ENCODE results near the gene NUP42.
"Not testable (repeated sequence)": the region's sequence is repeated elsewhere in the genome, so short reads cannot be mapped to it uniquely, and the experiment has no call there.

Gene NUP42

DNA sequence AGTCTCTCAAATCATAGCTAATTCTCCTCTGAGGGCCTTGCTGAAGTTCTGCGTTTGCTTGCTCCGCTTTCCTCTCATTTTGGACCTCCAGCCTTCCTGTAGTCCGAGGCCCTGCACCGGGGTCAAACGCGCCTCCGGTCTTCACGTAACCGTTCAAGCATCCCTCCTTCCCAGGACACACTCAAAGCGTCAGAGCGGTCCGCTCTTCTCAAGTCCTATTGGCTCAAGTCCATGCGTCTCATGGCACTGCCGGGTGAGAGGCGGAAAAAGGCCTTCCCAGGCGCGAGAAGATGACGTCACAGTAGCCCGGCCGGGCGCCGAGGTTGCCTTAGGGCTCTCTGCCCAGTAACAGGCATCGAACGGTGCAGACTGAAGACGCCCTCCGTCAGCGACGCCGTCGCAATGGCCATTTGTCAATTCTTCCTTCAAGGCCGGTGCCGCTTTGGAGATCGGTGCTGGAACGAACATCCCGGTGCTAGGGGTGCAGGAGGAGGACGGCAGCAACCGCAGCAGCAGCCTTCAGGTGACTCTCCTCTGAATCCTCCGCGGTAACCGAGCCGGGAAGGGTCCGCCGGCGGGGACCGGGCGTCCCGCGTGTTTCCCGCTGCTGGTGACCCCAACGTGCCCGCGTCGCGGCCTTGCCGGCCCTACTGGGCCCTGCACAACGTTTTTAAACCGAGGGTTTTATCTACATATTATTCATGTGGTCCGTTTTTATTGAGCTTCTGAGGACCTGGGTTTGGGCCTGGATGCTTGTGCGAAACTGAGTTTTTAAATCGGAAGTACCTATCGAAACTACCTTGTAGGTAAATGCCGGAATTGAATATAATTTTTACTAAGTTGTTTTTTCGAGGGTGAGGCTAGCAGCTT, at the start of gene NUP42:
Gene NUP42 (plus strand): TSS at position 365 of the 870 bp plus-strand sequence. CDS start 38 bp downstream, at position 403.
- DNase-seq = peak; percentile 48

- DNase-seq = no peak
Observed at GRCh38 chr7:23133797-23134196, 48.1 kb upstream of the NUP42 start.

DNA sequence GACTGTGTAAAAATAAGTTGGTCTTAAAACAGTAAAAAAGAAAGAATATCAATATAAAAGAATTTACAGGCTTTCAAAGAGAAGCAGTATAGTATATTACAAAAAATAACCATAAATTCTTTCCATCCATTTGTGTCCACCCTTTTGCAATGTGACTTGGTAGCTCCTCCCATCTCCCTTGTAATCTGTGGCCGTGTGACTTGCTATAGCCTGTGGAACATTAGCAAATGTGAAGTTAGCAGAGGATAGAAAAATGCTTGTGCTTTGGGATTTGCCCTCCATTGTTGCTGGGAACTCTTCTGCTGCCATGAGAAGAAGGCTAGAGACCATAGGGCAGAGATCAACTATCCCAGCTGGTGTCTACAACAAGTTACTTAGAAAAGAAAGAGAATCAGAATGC, 46.1 kb upstream of the NUP42 start:
- DNase-seq = no peak

DNA sequence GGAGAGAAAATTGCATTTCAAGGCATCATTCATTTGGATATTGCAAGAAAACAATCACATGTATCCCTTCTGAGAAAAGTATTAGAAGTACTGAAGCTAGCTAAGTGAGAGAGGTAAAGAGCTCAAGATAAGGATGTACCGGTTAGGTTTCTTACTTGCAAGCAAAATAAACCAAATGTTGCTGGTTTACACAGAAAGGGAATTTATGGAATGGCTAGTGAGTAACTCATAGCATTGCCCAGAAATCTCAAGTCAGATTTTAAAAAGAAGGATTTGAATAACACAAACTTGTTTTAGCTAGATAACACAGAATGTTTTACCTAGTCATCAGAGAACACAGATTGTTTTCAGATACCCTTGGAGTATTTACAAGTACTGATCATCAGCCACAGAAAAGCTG, 45.6 kb upstream of the NUP42 start:
- DNase-seq = no peak

DNA sequence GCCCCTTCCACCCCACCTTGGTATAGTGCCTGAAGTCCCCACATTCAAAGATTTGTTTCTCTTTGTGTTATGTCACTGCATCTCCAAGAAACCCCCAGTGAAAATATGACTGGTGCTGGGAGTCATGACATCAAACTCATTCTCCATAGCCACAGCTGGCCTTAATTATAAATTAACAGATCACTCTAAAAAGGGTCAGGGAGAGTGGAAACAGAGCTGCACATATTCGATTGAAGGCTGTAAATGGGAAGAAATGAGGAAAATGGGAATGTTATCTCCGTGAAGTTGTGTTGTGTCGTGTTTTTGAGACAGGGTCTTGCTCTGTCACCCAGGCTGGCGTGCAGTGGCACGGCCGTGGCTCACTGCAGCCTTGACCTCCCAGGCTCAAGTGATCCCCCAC, 24.2 kb upstream of the NUP42 start:
- DNase-seq = no peak

GRCh38 chr7:23158546-23158945, 23.3 kb upstream of the NUP42 start:
- DNase-seq = no peak

GRCh38 chr7:23161482-23161881, 20.4 kb upstream of the NUP42 start:
- DNase-seq = no peak

DNA sequence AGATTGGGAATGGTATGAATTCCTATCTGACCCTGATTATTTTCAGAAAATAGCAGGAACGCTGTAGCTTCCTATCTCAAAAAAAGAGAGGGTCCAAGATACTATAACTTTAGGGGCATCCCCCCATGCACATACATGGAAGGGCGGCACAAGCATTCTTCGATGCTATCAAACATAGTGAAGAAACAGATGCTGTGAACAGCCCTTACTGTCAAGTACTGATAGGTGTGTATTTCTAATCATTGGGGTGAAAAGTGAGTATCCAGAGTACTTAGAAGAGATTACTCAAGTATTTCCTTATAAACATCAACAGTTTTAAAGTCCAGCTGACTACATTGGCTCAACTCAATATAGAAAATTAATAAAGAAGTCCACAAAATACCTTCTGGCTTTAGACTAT, 17.0 kb upstream of the NUP42 start:
- DNase-seq = no peak

DNA sequence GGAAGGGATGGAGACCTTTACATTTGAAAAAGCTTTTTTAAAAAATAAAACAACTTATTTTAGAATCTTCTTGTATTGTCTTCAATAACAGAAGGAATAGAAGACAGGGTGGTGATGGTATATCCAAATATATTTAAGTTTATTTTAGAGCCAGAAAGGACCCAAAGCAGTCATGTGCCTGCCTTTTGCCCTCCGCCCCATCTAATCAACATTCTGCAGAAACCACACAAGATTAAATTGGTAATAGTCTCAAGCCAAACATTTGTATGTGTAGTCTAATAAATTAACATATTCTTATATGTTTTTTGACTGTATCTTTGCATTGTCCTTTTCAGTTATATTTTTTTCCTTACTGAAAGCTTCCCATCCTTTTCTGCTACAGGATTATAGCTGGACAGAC, 16.5 kb upstream of the NUP42 start:
- no peak for DNase-seq

GRCh38 chr7:23167691-23168090, 14.2 kb upstream of the NUP42 start:
- DNase-seq = no peak

DNA sequence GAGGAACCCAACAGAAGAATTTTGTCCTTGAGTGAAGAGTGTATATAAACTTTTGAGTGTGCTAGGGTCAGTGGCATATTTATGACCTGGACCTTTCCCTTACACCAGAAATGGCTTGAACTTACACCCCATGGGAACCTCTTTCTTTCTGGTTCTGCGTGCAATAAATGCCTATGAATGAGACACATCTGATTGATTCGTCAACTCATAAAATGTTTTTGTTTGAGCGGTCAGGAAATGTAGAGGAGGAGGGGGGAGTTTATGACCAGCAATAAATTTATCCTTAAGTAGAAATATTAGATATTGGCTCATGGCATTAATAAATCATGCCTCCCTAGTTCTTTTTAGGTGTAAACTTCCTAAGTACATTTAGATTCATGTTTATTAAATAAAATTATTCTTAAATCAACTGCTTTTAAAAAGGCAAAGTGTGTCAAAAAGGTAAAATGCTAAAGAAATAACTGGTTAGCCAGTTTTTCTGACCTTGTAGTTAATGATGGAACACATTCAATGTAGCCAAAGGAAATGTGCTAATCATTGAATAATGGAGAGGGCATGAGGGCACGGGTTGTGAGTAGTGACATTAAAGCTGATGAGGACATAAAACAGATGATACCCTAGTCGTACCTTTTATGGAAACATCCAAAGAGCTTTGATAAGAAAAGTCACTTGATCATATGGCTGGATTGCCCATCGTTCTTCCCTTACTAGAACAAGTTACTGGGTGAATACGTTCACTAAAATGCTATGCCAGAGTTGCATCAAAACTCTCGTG, 13.6 kb upstream of the NUP42 start:
- DNase-seq = no peak

DNA sequence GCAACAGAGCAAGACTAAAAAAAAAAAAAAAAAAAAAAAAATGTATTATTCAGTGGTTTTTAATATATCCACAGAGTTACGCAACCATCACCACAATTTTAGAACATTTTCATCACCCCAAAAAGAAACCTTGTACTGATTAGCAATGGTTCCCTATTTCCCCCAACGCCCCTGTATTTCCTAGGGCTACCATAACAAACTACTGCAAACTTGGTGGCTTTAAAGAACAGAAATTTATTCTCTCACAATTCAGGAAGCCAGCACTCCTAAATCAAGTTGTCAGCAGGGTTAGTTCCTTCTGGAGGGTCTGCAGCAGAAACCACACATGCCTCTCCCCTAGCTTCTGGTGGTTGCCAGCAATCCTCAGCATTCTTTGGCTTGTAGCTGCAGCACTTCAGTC, 5.9 kb upstream of the NUP42 start:
- DNase-seq = no peak

- DNase-seq = no peak
Observed at GRCh38 chr7:23183279-23184012, 1.6 kb downstream of the NUP42 start.

DNA sequence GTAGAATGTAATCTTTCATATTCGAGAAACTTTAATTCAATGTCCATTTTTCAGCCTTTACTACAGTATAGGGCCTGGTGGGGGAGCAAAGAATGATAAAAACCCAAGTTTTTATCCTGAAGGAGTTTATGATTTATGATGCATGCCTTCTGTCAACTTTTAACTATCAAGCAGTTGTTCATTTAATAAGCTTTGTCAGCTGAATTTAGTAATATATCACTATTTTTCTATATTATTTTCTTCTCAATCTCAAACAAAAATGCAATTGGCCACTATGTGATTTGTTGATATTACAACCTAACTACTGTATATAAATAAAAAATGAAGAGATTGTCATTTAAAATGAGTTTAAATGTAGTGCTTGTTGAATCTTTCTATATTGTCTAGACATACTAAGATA, 2.4 kb downstream of the NUP42 start:
- DNase-seq = no peak

GRCh38 chr7:23184709-23185359, 3.0 kb downstream of the NUP42 start:
- DNase-seq = no peak

DNA sequence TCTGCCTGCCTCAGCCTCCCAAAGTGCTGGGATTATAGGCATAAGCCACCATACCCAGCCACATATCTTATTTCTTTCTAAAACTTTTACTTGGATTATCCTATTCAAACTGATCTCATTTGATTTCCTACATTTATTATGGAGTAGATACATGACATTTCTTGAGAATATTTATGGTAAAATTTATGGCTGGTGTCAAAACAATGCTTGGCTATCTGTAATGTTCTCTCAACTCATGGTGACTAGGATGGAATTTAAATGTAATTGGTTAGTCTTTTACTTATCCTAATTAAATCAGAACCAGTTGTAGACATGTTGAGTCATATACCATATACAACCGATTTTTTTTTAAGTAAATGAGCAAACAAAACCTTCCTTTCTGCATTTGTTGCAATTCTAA, 4.1 kb downstream of the NUP42 start:
- DNase-seq = no peak

GRCh38 chr7:23191022-23191421, 9.2 kb downstream of the NUP42 start:
- no peak for DNase-seq

- DNase-seq = not testable (repeated sequence)
Observed at GRCh38 chr7:23193650-23194227, 11.9 kb downstream of the NUP42 start.

DNA sequence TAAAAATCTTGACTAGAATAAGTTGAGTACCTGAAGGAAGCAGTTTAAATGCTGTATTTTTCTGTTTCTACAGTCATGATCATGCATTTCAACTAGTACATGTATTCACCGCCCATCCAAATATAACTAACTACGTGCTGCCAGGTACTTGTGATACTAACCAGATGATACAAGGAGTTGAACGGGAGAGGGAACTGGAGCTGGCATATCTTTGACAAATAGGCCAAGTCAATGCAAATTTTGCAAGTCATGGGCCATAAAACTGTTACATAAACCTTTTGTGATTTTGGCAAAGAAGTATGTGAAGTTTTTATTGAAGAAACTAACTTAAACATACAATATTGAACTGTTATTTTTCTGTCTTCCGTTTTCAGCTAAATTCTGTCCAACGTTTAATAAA, 14.5 kb downstream of the NUP42 start:
- DNase-seq = no peak

DNA sequence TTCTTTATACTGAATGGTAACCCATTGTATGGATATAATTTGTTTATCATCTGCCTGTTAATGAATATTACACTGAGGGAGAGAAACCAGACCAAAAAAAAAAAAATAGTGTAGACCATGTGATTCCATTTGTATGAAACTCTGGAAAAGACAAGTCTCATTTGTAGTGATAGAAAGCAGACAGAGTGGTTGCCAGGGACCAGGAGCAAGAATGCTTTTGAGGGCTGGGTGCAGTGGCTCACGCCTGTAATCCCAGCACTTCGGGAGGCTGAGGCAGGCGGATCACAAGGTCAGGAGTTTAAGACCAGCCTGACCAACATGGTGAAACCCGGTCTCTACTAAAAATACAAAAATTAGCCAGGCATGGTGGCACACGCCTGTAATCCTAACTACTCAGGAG, 15.9 kb downstream of the NUP42 start:
- DNase-seq = not testable (repeated sequence)

DNA sequence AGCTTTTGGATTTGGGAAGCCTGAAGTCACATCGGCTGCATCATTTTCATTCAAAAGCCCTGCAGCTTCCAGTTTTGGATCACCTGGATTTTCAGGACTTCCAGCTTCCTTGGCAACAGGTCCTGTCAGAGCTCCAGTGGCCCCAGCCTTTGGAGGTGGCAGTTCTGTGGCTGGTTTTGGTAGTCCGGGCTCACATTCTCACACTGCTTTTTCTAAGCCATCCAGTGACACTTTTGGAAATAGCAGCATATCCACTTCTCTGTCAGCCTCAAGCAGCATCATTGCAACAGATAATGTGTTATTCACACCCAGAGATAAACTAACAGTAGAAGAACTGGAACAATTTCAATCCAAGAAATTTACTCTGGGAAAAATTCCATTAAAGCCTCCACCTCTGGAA, 18.5 kb downstream of the NUP42 start:
- DNase-seq = no peak

- DNase-seq = no peak
Observed at GRCh38 chr7:23204241-23204640, 22.4 kb downstream of the NUP42 start.

- DNase-seq = no peak
Observed at GRCh38 chr7:23205577-23205908, 23.7 kb downstream of the NUP42 start.
